KMS-11 (cell line): Measurements from ENCODE around the gene SLC24A5.

Experiments
- H2AFZ ChIP-seq: fragments of 200-600 bp; sonication (generic); 2 replicates; pipeline ENCODE4 v1.6.1; 2016; ENCODE audit warnings: antibody characterized with exemption, mixed run types, low read depth
- H3K27ac ChIP-seq: fragments of 200-600 bp; sonication (generic); 2 replicates; pipeline ENCODE4 v1.6.1; 2016; ENCODE audit warnings: mild to moderate bottlenecking, mixed run types
- H3K27me3 ChIP-seq: fragments of 200-600 bp; sonication (generic); 2 replicates; pipeline ENCODE4 v1.6.1; 2017; ENCODE audit warnings: mild to moderate bottlenecking, low read depth, mixed run types, moderate library complexity; ENCODE audit not compliant: insufficient read depth
- H3K36me3 ChIP-seq: fragments of 200-600 bp; sonication (generic); 2 replicates; pipeline ENCODE4 v1.6.1; 2017; ENCODE audit warnings: mild to moderate bottlenecking, mixed run types; ENCODE audit not compliant: insufficient read depth
- H3K4me1 ChIP-seq: fragments of 200-600 bp; sonication (generic); 2 replicates; pipeline ENCODE4 v1.6.1; 2016; ENCODE audit warnings: mild to moderate bottlenecking, low read depth, mixed run types; ENCODE audit not compliant: poor library complexity, severe bottlenecking
- H3K4me2 ChIP-seq: fragments of 200-600 bp; sonication (generic); 2 replicates; pipeline ENCODE4 v1.7.0; 2016; ENCODE audit warnings: mild to moderate bottlenecking, mixed run types
- H3K4me3 ChIP-seq: fragments of 200-600 bp; sonication (generic); IDR thresholded peaks from 2 replicates; pipeline ENCODE4 v1.6.1; 2017; ENCODE audit warnings: low read depth, low read length, mixed read lengths; ENCODE audit not compliant: insufficient read depth
- H3K79me2 ChIP-seq: fragments of 200-600 bp; sonication (generic); 2 replicates; pipeline ENCODE4 v1.6.1; 2016; ENCODE audit warnings: low read depth, mixed run types; ENCODE audit not compliant: insufficient read depth
- H3K9ac ChIP-seq: fragments of 200-600 bp; sonication (generic); 2 replicates; pipeline ENCODE4 v1.6.1; 2016; ENCODE audit warnings: mild to moderate bottlenecking, mixed run types
- H4K20me1 ChIP-seq: fragments of 200-600 bp; sonication (generic); 2 replicates; pipeline ENCODE4 v1.6.1; 2016; ENCODE audit warnings: mild to moderate bottlenecking, mixed run types; ENCODE audit not compliant: insufficient read depth
- CTCF ChIP-seq: fragments of 200-600 bp; sonication (generic); conservative IDR thresholded peaks from 2 replicates; pipeline ENCODE4 v1.6.1; 2017; ENCODE audit warnings: low read depth, mild to moderate bottlenecking, antibody characterized with exemption, low read length, moderate library complexity, mixed read lengths

The SLC24A5 gene

GRCh38 chr15:48186271-48186670 lies 65.5 kb downstream of the SLC24A5 start:
- Histone ChIP-seq H2AFZ (no peak overlapping the region), H3K36me3 (no peaks in the 10 kb centered on the region), H3K27me3 (no peaks in the 10 kb centered on the region), H3K9ac (no peak overlapping the region), H4K20me1 (no peaks in the 10 kb centered on the region), H3K79me2 (no peaks in the 10 kb centered on the region), H3K4me2 (no peak overlapping the region), H3K27ac (no peak overlapping the region), H3K4me1 (no peaks in the 10 kb centered on the region), H3K4me3 (no peak overlapping the region)
- no peak for TF ChIP-seq CTCF

GRCh38 chr15:48190932-48191573 lies 70.3 kb downstream of the SLC24A5 start:
- H2AFZ ChIP-seq: no peak overlapping the region
- no peak for TF ChIP-seq CTCF
- H3K79me2 ChIP-seq: no peaks in the 10 kb centered on the region
- no peak overlapping the region for H3K27ac ChIP-seq
- H3K36me3 ChIP-seq: no peaks in the 10 kb centered on the region
- H3K4me3 ChIP-seq: no peak overlapping the region
- H3K4me1 ChIP-seq: no peaks in the 10 kb centered on the region
- no peaks in the 10 kb centered on the region for H3K27me3 ChIP-seq
- H3K9ac ChIP-seq: no peak overlapping the region
- H4K20me1 ChIP-seq: no peaks in the 10 kb centered on the region
- H3K4me2 ChIP-seq: no peak overlapping the region

GRCh38 chr15:48191574-48192225 lies 70.9 kb downstream of the SLC24A5 start, which contains the start of gene CTXN2:
TSS of gene CTXN2 (plus strand) at chr15:48191665. CDS start at chr15:48201301, 9,636 bp downstream.
- Histone ChIP-seq H3K36me3 (no peaks in the 10 kb centered on the region), H3K4me3 (no peak within 1 kb of the TSS), H3K4me1 (no peaks in the 10 kb centered on the region), H3K9ac (no peak within 1 kb of the TSS), H3K27ac (no peak within 1 kb of the TSS), H3K79me2 (no peaks in the 10 kb centered on the region), H4K20me1 (no peaks in the 10 kb centered on the region), H3K4me2 (no peak within 1 kb of the TSS), H2AFZ (no peak within 1 kb of the TSS), H3K27me3 (no peaks in the 10 kb centered on the region)
- TF ChIP-seq CTCF: no peak
